ENCODE results near the gene ADAM17.

ADAM17 gene

GRCh38 chr2:9471206-9471605, 84.4 kb downstream of the ADAM17 start:
- no peak for DNase-seq (ENCODE audit: low read depth)

GRCh38 chr2:9467687-9468086, 87.9 kb downstream of the ADAM17 start:
- no peak for DNase-seq (ENCODE audit: low read depth)

- no peak for DNase-seq (ENCODE audit: low read depth)
These were observed 89.4 kb downstream of the ADAM17 start for GRCh38 chr2:9466147-9466683.

- no peak for DNase-seq (ENCODE audit: low read depth)
These were observed 90.5 kb downstream of the ADAM17 start for GRCh38 chr2:9465170-9465569.

GRCh38 chr2:9463698-9464034, 92.0 kb downstream of the ADAM17 start:
- DNase-seq (ENCODE audit: low read depth), result no peak

- DNase-seq (ENCODE audit: low read depth), result no peak
These were observed 92.5 kb downstream of the ADAM17 start for GRCh38 chr2:9462886-9463697.

GRCh38 chr2:9462313-9462712, 93.3 kb downstream of the ADAM17 start:
- no peak for DNase-seq (ENCODE audit: low read depth)

- no peak for DNase-seq (ENCODE audit: low read depth)
These were observed 94.6 kb downstream of the ADAM17 start for GRCh38 chr2:9461079-9461478.

- no peak for DNase-seq (ENCODE audit: low read depth)
These were observed 95.1 kb downstream of the ADAM17 start for GRCh38 chr2:9460441-9461017.

GRCh38 chr2:9451231-9451630, 104.4 kb downstream of the ADAM17 start:
- no peak for DNase-seq (ENCODE audit: low read depth)

- no peak for DNase-seq (ENCODE audit: low read depth)
These were observed 110.5 kb downstream of the ADAM17 start for GRCh38 chr2:9445089-9445488.

GRCh38 chr2:9443526-9443925, 112.1 kb downstream of the ADAM17 start:
- no peak for DNase-seq (ENCODE audit: low read depth)

GRCh38 chr2:9441556-9441955, 114.1 kb downstream of the ADAM17 start:
- no peak for DNase-seq (ENCODE audit: low read depth)

- DNase-seq (ENCODE audit: low read depth), result no peak
These were observed 115.4 kb downstream of the ADAM17 start for GRCh38 chr2:9440058-9440727.

GRCh38 chr2:9439536-9439935, 116.1 kb downstream of the ADAM17 start:
- DNase-seq (ENCODE audit: low read depth), result no peak

All from activated gamma-delta T cell treated with anti-CD3 and anti-CD28 coated beads, Interleukin-2, amount 50 U/mL, for 16 hours (primary cell).